Measurements from ENCODE around the gene EFEMP1.

- TF ChIP-seq EP300 (IDR thresholded peaks at IDR 0.05; ENCODE audit: borderline replicate concordance in 1 of 2, low read depth in 1 of 2, low read length in 1 of 2) (no peak), FOXM1 (IDR thresholded peaks at IDR 0.05; ENCODE audit: low read depth) (no peak), CTCF (IDR thresholded peaks at IDR 0.05) (no peak), YY1 (IDR thresholded peaks at IDR 0.05; ENCODE audit: low read depth) (no peak), ELF1 (IDR thresholded peaks at IDR 0.05) (no peak), CHD2 (IDR thresholded peaks at IDR 0.05; ENCODE audit: low read length, partially characterized antibody) (no peak), TCF12 (IDR thresholded peaks at IDR 0.05) (no peak), SMC3 (IDR thresholded peaks at IDR 0.05; ENCODE audit: low read depth, low read length) (no peak), POLR2AphosphoS5 (IDR thresholded peaks at IDR 0.05; ENCODE audit: low read depth, low read length) (no peak), TAF1 (IDR thresholded peaks at IDR 0.05; ENCODE audit: borderline replicate concordance, low read depth, low read length) (no peak), USF1 (IDR thresholded peaks at IDR 0.05; ENCODE audit: borderline replicate concordance, low read depth) (no peak), REST (IDR thresholded peaks at IDR 0.05; ENCODE audit: low read depth, low read length) (no peak), GABPA (IDR thresholded peaks at IDR 0.05; ENCODE audit: low read depth) (no peak)
Observed at GRCh38 chr2:55957142-55957541, 33.6 kb upstream of the EFEMP1 start.

Data from SK-N-SH (cell line).